KG1 (cell line): ENCODE data around the gene MORN1.

Source experiments
- DNase-seq: peaks from one replicate; lab custom pipeline; 2025; lab: John Stamatoyannopoulos, UW

MORN1 gene

GRCh38 chr1:2273401-2274090, 117.8 kb downstream of the MORN1 start:
- no peak for DNase-seq

GRCh38 chr1:2272686-2273400, 118.5 kb downstream of the MORN1 start:
- no peak for DNase-seq

- no peak for DNase-seq
Observed at GRCh38 chr1:2271841-2272655, 119.3 kb downstream of the MORN1 start.
